IMR-90 (cell line): ENCODE measurements around the gene POLR2E. TPM values are rescaled to one million over a fixed set of nuclear protein-coding genes. Genes with fewer than 3 reads are reported as not detected.
A peak's percentile ranks its signal among the peaks of the same experiment; 100 is the strongest.

Source experiments
- ATAC-seq: fragments of 200-7000 bp; cut with Tn5 transposase; 2 replicates; pipeline ENCODE4 v1.9.1; 2020; ENCODE audit warnings: low read depth, mild to moderate bottlenecking, moderate library complexity
- Bru-seq: library from RNA; stranded (reverse); fragments of 400-500 nt; gene quantifications from one replicate; lab custom pipeline; 2021; lab: Mats Ljungman, UMichigan
- BruChase-seq, 2 experiments: library from RNA; stranded (reverse); fragments of 400-500 nt; gene quantifications; one replicate each; lab custom pipeline; 2021; lab: Mats Ljungman, UMichigan
- BruUV-seq: library from RNA; stranded (reverse); fragments of 400-500 nt; replicated peaks from 2 replicates; lab custom pipeline; 2021; lab: Mats Ljungman, UMichigan
- CTCF ChIA-PET: fragments of 300-600 bp; formaldehyde crosslinking; extraction: SDS; loops from one replicate; lab custom pipeline; 2021; ENCODE audit warnings: antibody characterized with exemption; lab: Yijun Ruan, JAX
- POLR2A ChIA-PET: fragments of 300-600 bp; sonication (Branson Sonifier 250); formaldehyde crosslinking; loops from one replicate; lab custom pipeline; 2022; ENCODE audit warnings: antibody characterized with exemption; ENCODE audit not compliant: unreplicated experiment; lab: Charles Lee
- DNase-seq: peaks from one replicate; pipeline ENCODE4 v3.0.0; 2013
- H2AFZ ChIP-seq: replicated peaks from 2 replicates; pipeline ENCODE3; 2013; ENCODE audit warnings: low read length, mild to moderate bottlenecking; ENCODE audit not compliant: poor library complexity
- H2AK5ac ChIP-seq: 2 replicates; pipeline ENCODE4 v1.6.1; 2013; ENCODE audit warnings: low read depth, low read length, inconsistent platforms
- H2AK9ac ChIP-seq: replicated peaks from 2 replicates; pipeline ENCODE3; 2013; ENCODE audit warnings: mild to moderate bottlenecking, low read depth, low read length, moderate library complexity; ENCODE audit not compliant: poor library complexity
- H2BK120ac ChIP-seq: 2 replicates; pipeline ENCODE4 v1.6.1; 2013; ENCODE audit warnings: low read depth, low read length, inconsistent platforms
- H2BK15ac ChIP-seq: 3 replicates; pipeline ENCODE4 v1.6.1; 2013; ENCODE audit warnings: low read depth, low read length, inconsistent platforms
- H2BK20ac ChIP-seq: 2 replicates; pipeline ENCODE4 v1.6.1; 2013; ENCODE audit warnings: low read depth, mild to moderate bottlenecking, inconsistent platforms, low read length, moderate library complexity
- H2BK5ac ChIP-seq: 2 replicates; pipeline ENCODE4 v1.6.1; 2013; ENCODE audit warnings: mild to moderate bottlenecking, low read depth, low read length, inconsistent platforms; ENCODE audit not compliant: poor library complexity, severe bottlenecking
- H3K14ac ChIP-seq: replicated peaks from 2 replicates; pipeline ENCODE4 v1.6.1; 2013; ENCODE audit warnings: low read depth, low read length, inconsistent platforms
- H3K18ac ChIP-seq: 2 replicates; pipeline ENCODE4 v1.6.1; 2013; ENCODE audit warnings: low read depth, low read length, control low read depth
- H3K23ac ChIP-seq: 2 replicates; pipeline ENCODE4 v1.6.1; 2013; ENCODE audit warnings: low read depth, low read length, inconsistent platforms
- H3K27ac ChIP-seq: 2 replicates; pipeline ENCODE4 v1.5.1; 2013; ENCODE audit warnings: mild to moderate bottlenecking, control low read depth, low read length; ENCODE audit not compliant: insufficient read depth
- H3K27me3 ChIP-seq: 2 replicates; pipeline ENCODE4 v1.6.1; 2013; ENCODE audit warnings: low read length; ENCODE audit not compliant: control insufficient read depth, insufficient read depth
- H3K36me3 ChIP-seq: 2 replicates; pipeline ENCODE4 v1.6.1; 2013; ENCODE audit warnings: low read length, mixed read lengths; ENCODE audit not compliant: control insufficient read depth, insufficient read depth
- H3K4ac ChIP-seq: 2 replicates; pipeline ENCODE4 v1.6.1; 2013; ENCODE audit warnings: low read depth, low read length, inconsistent platforms
- H3K4me1 ChIP-seq: 2 replicates; pipeline ENCODE4 v1.6.1; 2013; ENCODE audit warnings: low read length, mixed read lengths; ENCODE audit not compliant: control insufficient read depth, insufficient read depth
- H3K4me2 ChIP-seq: 2 replicates; pipeline ENCODE4 v1.6.1; 2013; ENCODE audit warnings: low read depth, mild to moderate bottlenecking, control low read depth, low read length, moderate library complexity
- H3K4me3 ChIP-seq: 2 replicates; pipeline ENCODE4 v1.5.1; 2013; ENCODE audit warnings: low read depth, mild to moderate bottlenecking, control low read depth, low read length, moderate library complexity; ENCODE audit not compliant: insufficient read depth
- H3K56ac ChIP-seq: 2 replicates; pipeline ENCODE4 v1.6.1; 2013; ENCODE audit warnings: low read length, inconsistent platforms; ENCODE audit not compliant: insufficient read depth; ENCODE audit errors: extremely low read depth
- H3K79me1 ChIP-seq, 2 experiments: 2 replicates each; pipeline ENCODE4 v1.6.1; 2013; ENCODE audit warnings: low read length in 2 of 2, inconsistent platforms in 1 of 2, low read depth in 1 of 2
- H3K9ac ChIP-seq: 2 replicates; pipeline ENCODE4 v1.6.1; 2013; ENCODE audit warnings: low read depth, low read length, control low read depth
- H3K9me1 ChIP-seq: 2 replicates; pipeline ENCODE4 v1.6.1; 2013; ENCODE audit warnings: low read length, inconsistent platforms; ENCODE audit not compliant: insufficient read depth
- H3K9me3 ChIP-seq: 2 replicates; pipeline ENCODE4 v1.6.1; 2013; ENCODE audit warnings: low read length; ENCODE audit not compliant: control insufficient read depth, insufficient read depth
- H4K20me1 ChIP-seq: 2 replicates; pipeline ENCODE4 v1.6.1; 2013; ENCODE audit warnings: low read length, inconsistent platforms; ENCODE audit not compliant: insufficient read depth
- H4K5ac ChIP-seq: 2 replicates; pipeline ENCODE4 v1.6.1; 2013; ENCODE audit warnings: mild to moderate bottlenecking, low read depth, low read length, control low read depth
- H4K8ac ChIP-seq, 2 experiments: 2 replicates each; pipeline ENCODE4 v1.6.1; 2013; ENCODE audit warnings: low read depth in 2 of 2, low read length in 2 of 2, control low read depth in 1 of 2, inconsistent platforms in 1 of 2
- H4K91ac ChIP-seq: 2 replicates; pipeline ENCODE4 v1.6.1; 2013; ENCODE audit warnings: low read depth, low read length, inconsistent platforms; ENCODE audit not compliant: insufficient read depth
- FOS ChIP-seq: fragments of 150-350 bp; IDR thresholded peaks from 2 replicates; pipeline ENCODE4 v1.6.1; 2016; ENCODE audit warnings: low read depth, low read length
- MAZ ChIP-seq: IDR thresholded peaks from 2 replicates; pipeline ENCODE4 v1.6.1; 2012; ENCODE audit warnings: low read depth, mild to moderate bottlenecking, low read length, improper control_type of control experiment, moderate library complexity, borderline replicate concordance
- POLR2A ChIP-seq: IDR thresholded peaks from 2 replicates; pipeline ENCODE4 v1.6.1; 2012; ENCODE audit warnings: mild to moderate bottlenecking, low read depth, low read length
- RAD21 ChIP-seq: IDR thresholded peaks from 2 replicates; pipeline ENCODE4 v1.6.1; 2012; ENCODE audit warnings: low read length, improper control_type of control experiment
- WGBS, 2 experiments: methylation state at CpG; one replicate each; pipeline versions ENCODE4 v1.1.5 to v1.1.7; 2013; ENCODE audit warnings: missing lambda C conversion rate in 2 of 2; ENCODE audit not compliant: insufficient read length in 1 of 2; ENCODE audit errors: extremely low coverage in 2 of 2; 5-methylcytosine and 5-hydroxymethylcytosine counted together
- dilution Hi-C: fragments of 300-500 bp; cut with HindIII; formaldehyde crosslinking; loops from one replicate; pipeline ENCODE4 v1.14.3; 2018; ENCODE audit warnings: low sequenced_read_pairs; ENCODE audit not compliant: unreplicated experiment
- in situ Hi-C: fragments of 300-500 bp; cut with MboI; formaldehyde crosslinking; loops from 3 replicates; pipeline ENCODE4 v1.14.3; 2019; ENCODE audit warnings: low sequenced_read_pairs, inconsistent platforms, mixed read lengths
- intact Hi-C: fragments of 100-400 bp; cut with micrococcal nuclease; formaldehyde crosslinking; loops from 2 replicates; pipeline ENCODE4 v1.10.0; 2022
- long read RNA-seq: library from polyadenylated mRNA; unstranded; transcript quantifications from one replicate; pipeline ENCODE4 v2.0.0, GENCODE V29; 2021; ENCODE audit not compliant: unreplicated experiment
- polyA plus RNA-seq, 3 experiments: library from polyadenylated mRNA; depleted of rRNA; stranded (reverse); fragments of >200 nt; gene quantifications; 2 replicates each; pipeline ENCODE4 v1.2.3, GENCODE V29; 2012; ENCODE audit warnings: low replicate concordance in 1 of 3
- total RNA-seq: library from RNA; depleted of rRNA; stranded (reverse); fragments of >200 nt; gene quantifications from 2 replicates; pipeline ENCODE4 v1.2.3, GENCODE V29; 2012; rRNA removed

The POLR2E gene
- total RNA-seq (195 and 294 TPM in 2 replicates), polyA plus RNA-seq (2012; rRNA removed) (391 and 449 TPM in 2 replicates), Bru-seq, nascent RNA (percentile 67 among the genes with signal in this experiment), BruChase-seq, experiment 1, labeled RNA remaining after a 6-hour chase (percentile 82 among the genes with signal in this experiment), BruChase-seq, experiment 2, labeled RNA remaining after a 2-hour chase (percentile 71 among the genes with signal in this experiment)
- 408 and 821 TPM in 2 replicates for polyA plus RNA-seq (2012; cell fraction: cytosol; rRNA removed)
- polyA plus RNA-seq (2012; cell fraction: nucleus; rRNA removed; ENCODE audit: low replicate concordance), result 242 and 436 TPM in 2 replicates
- long read RNA-seq, transcript POLR2E-213 (8 exons, 2,831 nt), result major isoform, 193 of 263 reads
- long read RNA-seq, partial matches to known transcripts, result 27 of 263 reads
- long read RNA-seq, other reads (novel, unspliced or antisense), result 36 of 263 reads

DNA sequence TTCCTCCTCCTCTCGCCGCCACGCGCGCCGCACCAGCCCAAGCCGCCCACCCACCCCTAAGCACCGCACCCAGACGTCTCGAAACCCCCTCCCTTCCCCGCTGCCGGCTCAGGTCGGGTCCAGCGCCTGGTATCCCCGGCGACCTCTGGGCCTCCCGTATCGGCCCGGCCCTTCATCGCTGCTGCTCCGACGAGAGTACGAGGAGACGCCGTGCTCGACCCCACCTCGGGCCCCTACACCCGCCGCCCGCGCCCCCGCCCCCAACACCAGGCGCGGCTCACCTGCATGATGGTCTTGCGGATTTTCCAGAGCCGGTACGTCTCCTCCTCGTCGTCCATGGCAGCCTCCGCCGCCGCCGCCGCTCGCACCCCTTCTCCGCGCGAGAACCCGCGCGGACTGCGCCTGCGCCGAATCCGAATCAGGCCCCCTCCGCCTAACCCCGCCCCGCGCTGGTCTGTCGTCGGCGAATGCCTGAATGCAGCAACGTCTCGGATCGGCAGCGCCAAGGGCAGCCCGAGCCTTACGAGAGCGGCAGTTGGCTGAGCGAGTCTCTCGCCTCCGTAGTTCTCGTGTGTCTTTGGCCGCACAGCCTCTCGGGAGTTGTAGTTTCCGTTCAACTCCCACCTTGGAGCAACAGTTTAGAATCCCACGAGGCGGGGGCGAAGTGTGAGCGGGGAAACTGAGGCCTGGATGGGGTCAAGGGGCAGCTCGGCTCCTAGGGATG lies at the start of gene POLR2E:
Gene POLR2E (minus strand): TSS at position 398 of the 724 bp plus-strand sequence. CDS start 60 bp downstream, at position 338.
- peak within 1 kb of the TSS; percentile 89 for H2AFZ ChIP-seq
- H3K27me3 ChIP-seq, result no peaks in the 10 kb centered on the region
- H3K27ac ChIP-seq, result peak within 1 kb of the TSS; percentile 57
- H2BK15ac ChIP-seq, result 0 out of 3 replicates have a peak within 1 kb of the TSS, but pooled peaks have one; percentile 1
- H4K8ac ChIP-seq, result peak within 1 kb of the TSS in 1 of 2 experiments; percentile 91; a peak in 3 of 4 replicates
- in situ Hi-C loops (no loop called here), dilution Hi-C loops (no loop called here), intact Hi-C loops (loop anchor here (2.0 kb wide), 1 partner anchor 54 kb away; the partner anchor contains the start of gene ABCA7)
- peak; percentile 68; the same call in 1 of the 2 replicates for TF ChIP-seq POLR2A
- TF ChIP-seq RAD21, result peak; percentile 19; the same call in 1 of the 2 replicates
- no peak for TF ChIP-seq FOS
- TF ChIP-seq MAZ, result peak; percentile 87; the same call in 1 of the 2 replicates
- no TSS peak for BruUV-seq
- H2BK20ac ChIP-seq, result no peak within 1 kb of the TSS
- peaks cover 3 to 35% of the 10 kb centered on the region in 2 experiments; a peak in 2 of 4 replicates for H3K79me1 ChIP-seq
- H2AK5ac ChIP-seq, result peak within 1 kb of the TSS; percentile 95
- H2AK9ac ChIP-seq, result peak within 1 kb of the TSS; percentile 96
- H3K23ac ChIP-seq, result peak within 1 kb of the TSS; percentile 87
- ChIA-PET POLR2A (no interaction called here), CTCF (no interaction called here)
- H4K5ac ChIP-seq, result peak within 1 kb of the TSS; percentile 28
- H3K18ac ChIP-seq, result no peak within 1 kb of the TSS
- H3K9ac ChIP-seq, result peak within 1 kb of the TSS; percentile 95
- peak within 1 kb of the TSS; percentile 75 for H3K4ac ChIP-seq
- peak within 1 kb of the TSS; percentile 20 for H2BK5ac ChIP-seq
- H3K4me2 ChIP-seq, result peak within 1 kb of the TSS; percentile 78
- H3K4me1 ChIP-seq, result peaks cover 12% of the 10 kb centered on the region
- WGBS, 2 experiments, result 0% methylated on average over 56 of the region's 81 CpGs; no CpG with 5 or more reads in 1 of the 2 experiments
- H3K56ac ChIP-seq, result peak within 1 kb of the TSS; percentile 66
- H3K36me3 ChIP-seq, result peaks cover 19% of the 10 kb centered on the region; the same call in 1 of the 2 replicates
- peaks cover 23% of the 10 kb centered on the region for H4K20me1 ChIP-seq
- peak within 1 kb of the TSS; percentile 29; the same call in 1 of the 2 replicates for H4K91ac ChIP-seq
- DNase-seq, result peak; percentile 98
- peaks cover 13% of the 10 kb centered on the region for H3K9me1 ChIP-seq
- peak within 1 kb of the TSS; percentile 75; the same call in 1 of the 2 replicates for H2BK120ac ChIP-seq
- H3K14ac ChIP-seq, result peak within 1 kb of the TSS; percentile 84
- peaks cover 3% of the 10 kb centered on the region for H3K9me3 ChIP-seq
- ATAC-seq, result peak; percentile 99
- H3K4me3 ChIP-seq, result peak within 1 kb of the TSS; percentile 97
